ENCODE measurements around the gene STXBP4. TPM values are rescaled to one million over a fixed set of nuclear protein-coding genes. Genes with fewer than 3 reads are reported as not detected.
"Not testable (repeated sequence)": the region's sequence is repeated elsewhere in the genome, so short reads cannot be mapped to it uniquely, and the experiment has no call there.

The STXBP4 gene
- polyA plus RNA-seq, 1 donor (not counting 4 experiments of a cell fraction or from before 2014, with no cell fraction given): 4.2 TPM

DNA sequence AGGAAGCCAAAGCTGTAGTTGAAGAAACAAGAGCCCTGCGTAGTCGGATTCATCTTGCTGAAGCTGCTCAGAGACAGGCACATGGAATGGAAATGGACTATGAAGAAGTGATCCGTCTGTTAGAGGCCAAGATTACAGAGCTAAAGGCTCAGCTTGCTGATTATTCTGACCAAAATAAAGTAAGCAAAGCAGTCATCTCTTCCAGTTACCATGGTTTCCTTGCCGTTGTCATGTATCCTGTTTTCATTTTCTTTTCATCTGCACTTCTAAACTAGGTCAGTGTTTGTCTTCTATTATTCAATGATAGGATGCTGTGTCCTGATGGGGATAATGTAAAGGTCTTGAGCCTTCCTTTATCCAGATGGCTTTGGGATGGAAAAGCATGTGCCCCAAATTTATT, 104.3 kb downstream of the STXBP4 start:
- Histone ChIP-seq H3K4me3 (ENCODE audit: control insufficient read depth in 2 of 3, extremely low read depth in 1 of 3, insufficient read depth in 2 of 3, low read depth in 1 of 3, low read length in 3 of 3) (no peak overlapping the region), H3K27me3 (ENCODE audit: control insufficient read depth, extremely low read depth, insufficient read depth, low read length) (no peaks in the 10 kb centered on the region), H2AFZ (ENCODE audit: control insufficient read depth, low read length) (no peak overlapping the region), H3K9ac (ENCODE audit: control insufficient read depth, extremely low read depth, insufficient read depth, low read length) (no peak overlapping the region), H3K4me1 (ENCODE audit: control insufficient read depth, extremely low read depth, insufficient read depth, low read length) (no peaks in the 10 kb centered on the region), H3K4me2 (ENCODE audit: control insufficient read depth, extremely low read depth, insufficient read depth, low read depth, low read length) (no peak overlapping the region), H3K36me3 (ENCODE audit: control insufficient read depth in 2 of 2, extremely low read depth in 1 of 2, insufficient read depth in 2 of 2, low read length in 2 of 2) (no peaks in the 10 kb centered on the region), H3K79me2 (ENCODE audit: control insufficient read depth, insufficient read depth, low read length) (no peaks in the 10 kb centered on the region), H3K27ac (ENCODE audit: control insufficient read depth, insufficient read depth, low read length) (no peak overlapping the region), H4K20me1 (ENCODE audit: control insufficient read depth, extremely low read depth, insufficient read depth, low read length) (no peaks in the 10 kb centered on the region), H3K9me3 (ENCODE audit: control insufficient read depth, low read depth, low read length) (no peaks in the 10 kb centered on the region), H3K9me1 (ENCODE audit: control insufficient read depth, extremely low read depth, insufficient read depth, low read length) (no peaks in the 10 kb centered on the region)
- TF ChIP-seq EZH2 (IDR thresholded peaks at IDR 0.05; ENCODE audit: low read length): no peak
- TF ChIP-seq, protein P1, sequence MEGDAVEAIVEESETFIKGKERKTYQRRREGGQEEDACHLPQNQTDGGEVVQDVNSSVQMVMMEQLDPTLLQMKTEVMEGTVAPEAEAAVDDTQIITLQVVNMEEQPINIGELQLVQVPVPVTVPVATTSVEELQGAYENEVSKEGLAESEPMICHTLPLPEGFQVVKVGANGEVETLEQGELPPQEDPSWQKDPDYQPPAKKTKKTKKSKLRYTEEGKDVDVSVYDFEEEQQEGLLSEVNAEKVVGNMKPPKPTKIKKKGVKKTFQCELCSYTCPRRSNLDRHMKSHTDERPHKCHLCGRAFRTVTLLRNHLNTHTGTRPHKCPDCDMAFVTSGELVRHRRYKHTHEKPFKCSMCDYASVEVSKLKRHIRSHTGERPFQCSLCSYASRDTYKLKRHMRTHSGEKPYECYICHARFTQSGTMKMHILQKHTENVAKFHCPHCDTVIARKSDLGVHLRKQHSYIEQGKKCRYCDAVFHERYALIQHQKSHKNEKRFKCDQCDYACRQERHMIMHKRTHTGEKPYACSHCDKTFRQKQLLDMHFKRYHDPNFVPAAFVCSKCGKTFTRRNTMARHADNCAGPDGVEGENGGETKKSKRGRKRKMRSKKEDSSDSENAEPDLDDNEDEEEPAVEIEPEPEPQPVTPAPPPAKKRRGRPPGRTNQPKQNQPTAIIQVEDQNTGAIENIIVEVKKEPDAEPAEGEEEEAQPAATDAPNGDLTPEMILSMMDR (optimal IDR thresholded peaks at IDR 0.05 in 1 of 3, IDR thresholded peaks at IDR 0.05 in 1 of 3, conservative IDR thresholded peaks at IDR 0.05 in 1 of 3; ENCODE audit: extremely low read depth in 1 of 3, insufficient read depth in 2 of 3, low read length in 3 of 3): no peak
- dilution Hi-C loops (cut with MboI; ENCODE audit: extremely low pct_ligation_motif_present, low sequenced_read_pairs): no loop called here
- FAIRE-seq: no peak
- DNase-seq (ENCODE audit: low read depth, low spot score): no peak

DNA sequence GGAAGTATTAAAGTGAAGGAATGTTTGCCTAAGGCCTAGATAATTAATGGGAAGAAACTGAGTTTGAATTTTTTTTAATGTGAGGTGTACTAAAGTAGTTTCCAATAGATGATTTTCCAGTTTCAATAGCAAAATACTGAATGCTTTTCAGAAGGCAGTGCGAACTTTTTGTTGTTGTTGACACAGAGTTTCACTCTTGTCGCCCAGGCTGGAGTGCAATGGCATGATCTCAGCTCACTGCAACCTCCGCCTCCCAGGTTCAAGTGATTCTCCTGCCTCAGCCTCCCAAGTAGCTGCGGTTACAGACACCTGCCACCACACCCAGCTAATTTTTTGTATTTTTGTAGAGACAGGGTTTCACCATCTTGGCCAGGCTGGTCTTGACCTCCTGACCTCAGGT, 104.9 kb downstream of the STXBP4 start:
- DNase-seq (ENCODE audit: low read depth, low spot score); dilution Hi-C loops (cut with MboI; ENCODE audit: extremely low pct_ligation_motif_present, low sequenced_read_pairs); H3K4me2 ChIP-seq (ENCODE audit: control insufficient read depth, extremely low read depth, insufficient read depth, low read depth, low read length); H2AFZ ChIP-seq (ENCODE audit: control insufficient read depth, low read length); H3K9me1 ChIP-seq (ENCODE audit: control insufficient read depth, extremely low read depth, insufficient read depth, low read length); H3K27ac ChIP-seq (ENCODE audit: control insufficient read depth, insufficient read depth, low read length); H3K79me2 ChIP-seq (ENCODE audit: control insufficient read depth, insufficient read depth, low read length); H3K9me3 ChIP-seq (ENCODE audit: control insufficient read depth, low read depth, low read length); H4K20me1 ChIP-seq (ENCODE audit: control insufficient read depth, extremely low read depth, insufficient read depth, low read length); H3K4me3 ChIP-seq (ENCODE audit: control insufficient read depth in 2 of 3, extremely low read depth in 1 of 3, insufficient read depth in 2 of 3, low read depth in 1 of 3, low read length in 3 of 3); FAIRE-seq; H3K4me1 ChIP-seq (ENCODE audit: control insufficient read depth, extremely low read depth, insufficient read depth, low read length); H3K9ac ChIP-seq (ENCODE audit: control insufficient read depth, extremely low read depth, insufficient read depth, low read length); H3K27me3 ChIP-seq (ENCODE audit: control insufficient read depth, extremely low read depth, insufficient read depth, low read length); H3K36me3 ChIP-seq (ENCODE audit: control insufficient read depth in 2 of 2, extremely low read depth in 1 of 2, insufficient read depth in 2 of 2, low read length in 2 of 2): not testable (repeated sequence)

DNA sequence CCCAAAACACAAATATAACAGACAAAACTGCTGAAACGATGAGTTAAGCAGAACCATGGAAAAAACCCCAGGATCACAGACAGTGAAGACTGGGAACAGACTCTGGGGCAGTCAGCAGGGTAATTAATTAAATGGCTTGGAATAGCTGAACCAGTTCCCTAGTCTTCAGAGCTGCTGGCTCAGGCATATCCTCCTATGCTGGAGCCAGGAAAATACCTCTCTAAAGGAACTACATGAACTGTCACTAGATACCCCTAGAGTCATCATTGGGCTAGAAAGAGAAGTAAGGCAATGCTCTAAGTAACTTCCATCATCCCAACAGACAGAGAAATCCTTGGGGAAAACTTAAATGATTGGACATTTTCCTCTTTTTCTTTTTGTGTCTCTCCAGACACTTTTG, 113.0 kb downstream of the STXBP4 start:
- H3K9ac ChIP-seq (ENCODE audit: control insufficient read depth, extremely low read depth, insufficient read depth, low read length): no peak overlapping the region
- no peaks in the 10 kb centered on the region for H3K9me1 ChIP-seq (ENCODE audit: control insufficient read depth, extremely low read depth, insufficient read depth, low read length)
- no peak overlapping the region for H3K4me2 ChIP-seq (ENCODE audit: control insufficient read depth, extremely low read depth, insufficient read depth, low read depth, low read length)
- H3K36me3 ChIP-seq (ENCODE audit: control insufficient read depth in 2 of 2, extremely low read depth in 1 of 2, insufficient read depth in 2 of 2, low read length in 2 of 2): no peaks in the 10 kb centered on the region
- H2AFZ ChIP-seq (ENCODE audit: control insufficient read depth, low read length): no peak overlapping the region
- H3K27me3 ChIP-seq (ENCODE audit: control insufficient read depth, extremely low read depth, insufficient read depth, low read length): no peaks in the 10 kb centered on the region
- H3K79me2 ChIP-seq (ENCODE audit: control insufficient read depth, insufficient read depth, low read length): no peaks in the 10 kb centered on the region
- dilution Hi-C loops (cut with MboI; ENCODE audit: extremely low pct_ligation_motif_present, low sequenced_read_pairs): no loop called here
- H4K20me1 ChIP-seq (ENCODE audit: control insufficient read depth, extremely low read depth, insufficient read depth, low read length): no peaks in the 10 kb centered on the region
- H3K4me3 ChIP-seq (ENCODE audit: control insufficient read depth in 2 of 3, extremely low read depth in 1 of 3, insufficient read depth in 2 of 3, low read depth in 1 of 3, low read length in 3 of 3): no peak overlapping the region
- FAIRE-seq (no peak), DNase-seq (ENCODE audit: low read depth, low spot score) (no peak)
- H3K4me1 ChIP-seq (ENCODE audit: control insufficient read depth, extremely low read depth, insufficient read depth, low read length): no peaks in the 10 kb centered on the region
- no peaks in the 10 kb centered on the region for H3K9me3 ChIP-seq (ENCODE audit: control insufficient read depth, low read depth, low read length)
- TF ChIP-seq EZH2 (IDR thresholded peaks at IDR 0.05; ENCODE audit: low read length): no peak
- TF ChIP-seq, protein P1 (optimal IDR thresholded peaks at IDR 0.05 in 1 of 3, IDR thresholded peaks at IDR 0.05 in 1 of 3, conservative IDR thresholded peaks at IDR 0.05 in 1 of 3; ENCODE audit: extremely low read depth in 1 of 3, insufficient read depth in 2 of 3, low read length in 3 of 3): no peak
- no peak overlapping the region for H3K27ac ChIP-seq (ENCODE audit: control insufficient read depth, insufficient read depth, low read length)
